Mucosa of descending colon (tissue), 3 donors: ENCODE data around the gene TCL1A. TPM values are rescaled to one million over a fixed set of nuclear protein-coding genes. Genes with fewer than 3 reads are reported as not detected.

ENCODE experiments used
- ATAC-seq: fragments of 200-7000 bp; cut with Tn5 transposase; one replicate; pipeline ENCODE4 v1.9.1; 2020; ENCODE audit warnings: mild to moderate bottlenecking, moderate library complexity
- DNase-seq, 3 donors: peaks; one replicate each; pipeline ENCODE4 v3.0.0-alpha.2; 2020
- H3K36me3 ChIP-seq: fragments of 200-600 bp; one replicate; pipeline ENCODE4 v1.8.0; 2021; ENCODE audit warnings: low read depth, mild to moderate bottlenecking
- H3K4me1 ChIP-seq: fragments of 200-600 bp; one replicate; pipeline ENCODE4 v1.8.0; 2021; ENCODE audit warnings: low read depth, mild to moderate bottlenecking
- H3K4me3 ChIP-seq: fragments of 200-600 bp; one replicate; pipeline ENCODE4 v1.8.0; 2021; ENCODE audit warnings: mild to moderate bottlenecking
- H3K9me3 ChIP-seq: fragments of 200-600 bp; one replicate; pipeline ENCODE4 v1.8.0; 2021; ENCODE audit warnings: mild to moderate bottlenecking
- CTCF ChIP-seq: fragments of 200-600 bp; IDR thresholded peaks from one replicate; pipeline ENCODE4 v1.8.0; 2022; ENCODE audit warnings: antibody characterized with exemption, mild to moderate bottlenecking
- intact Hi-C, 2 donors: fragments of 100-400 bp; cut with DNase I in 1 of 2; cut with micrococcal nuclease in 1 of 2; formaldehyde crosslinking; loops; one replicate each; pipeline versions ENCODE4 v1.11.0 to v1.11.1; 2022; cut with DNase I, micrococcal nuclease
- total RNA-seq, 3 donors: library from RNA; stranded (reverse); fragmentation: NEBNext Ultra II Directional in 2 of 3; extraction: Animal tissue kit (Norgen Biotek cat#: 25700) in 2 of 3; gene quantifications; one replicate each; pipeline versions ENCODE4 v1.2.1 to v1.2.4, GENCODE V29; 2021 to 2023
- donor health status: DM: no; HTN: no; CAD: no; lungs with moderate emphysema.
- donor health status: DM: no; HTN: no; CAD: no.
- donor health status: DM: no; HTN: yes; CAD: no.

Gene TCL1A
- total RNA-seq, 3 donors from 2014 or later = 0.31 TPM; not detected in 2

- intact Hi-C loops = no loop called here
- H3K4me3 ChIP-seq = no peak overlapping the region
- no peaks in the 10 kb centered on the region for H3K36me3 ChIP-seq
- DNase-seq = no peak
- no peak for ATAC-seq
- H3K4me1 ChIP-seq = no peaks in the 10 kb centered on the region
- no peaks in the 10 kb centered on the region for H3K9me3 ChIP-seq
- TF ChIP-seq CTCF = no peak
Measured at GRCh38 chr14:95712398-95712797, 1.5 kb downstream of the TCL1A start.

DNA sequence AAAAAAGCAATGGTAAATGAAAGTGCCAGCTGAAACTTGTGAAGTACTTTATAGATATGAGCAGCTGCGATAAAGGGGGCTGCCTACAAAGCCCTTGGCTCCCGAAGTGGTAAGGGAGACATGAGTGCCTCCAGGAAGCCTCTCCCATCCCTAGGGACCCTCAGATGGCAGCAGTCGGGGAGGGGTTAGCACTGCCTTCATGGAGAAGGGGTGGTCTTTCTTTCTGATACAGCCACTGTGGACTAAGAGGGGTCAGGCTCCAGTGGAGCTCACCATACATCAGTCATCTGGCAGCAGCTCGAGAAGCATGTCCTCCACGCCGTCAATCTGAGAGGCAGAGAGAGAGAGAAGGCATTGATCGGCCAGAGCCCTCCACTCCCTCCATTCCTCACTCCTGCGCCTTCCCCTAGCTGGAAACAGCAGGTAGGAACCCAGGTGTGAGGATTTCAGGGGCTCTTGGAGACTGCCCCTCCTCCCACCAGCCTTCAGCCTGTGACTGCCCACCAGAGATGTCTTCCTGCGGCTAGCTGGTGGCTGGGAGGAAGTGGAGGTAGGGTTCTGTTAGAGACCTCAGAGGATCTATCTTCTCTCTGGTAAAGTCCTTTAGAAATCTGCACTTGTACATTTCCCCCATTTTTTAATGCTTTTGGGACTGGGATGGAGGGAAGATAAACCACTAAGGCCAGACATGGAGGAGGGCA lies 2.3 kb downstream of the TCL1A start:
- no peaks in the 10 kb centered on the region for H3K36me3 ChIP-seq
- intact Hi-C loops = no loop called here

DNA sequence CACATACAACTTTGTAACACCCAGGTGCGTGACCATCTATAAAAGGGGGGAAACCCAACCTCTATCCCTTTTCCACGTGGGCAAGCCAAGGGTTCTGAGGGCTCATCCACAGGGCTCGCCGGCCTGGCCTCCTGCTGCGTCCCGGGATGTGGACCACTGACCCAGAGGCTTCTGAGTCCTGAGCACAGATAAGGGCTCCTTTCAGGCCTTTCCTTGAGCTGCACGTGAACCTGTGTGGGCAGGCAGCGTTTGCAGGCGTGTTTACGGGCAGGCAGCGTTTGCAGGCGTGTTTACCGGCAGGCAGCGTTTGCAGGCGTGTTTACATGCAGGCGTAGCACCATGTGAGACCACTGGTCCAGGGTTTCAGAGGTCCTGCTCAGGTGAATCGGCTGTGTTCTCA lies 3.8 kb downstream of the TCL1A start:
- ATAC-seq = no peak
- H3K36me3 ChIP-seq = no peaks in the 10 kb centered on the region
- no peak for TF ChIP-seq CTCF
- no peaks in the 10 kb centered on the region for H3K4me1 ChIP-seq
- no peak for DNase-seq
- H3K4me3 ChIP-seq = no peak overlapping the region
- intact Hi-C loops = no loop called here
- H3K9me3 ChIP-seq = no peaks in the 10 kb centered on the region

More for the DNA sequence above, 2.3 kb downstream of the TCL1A start:
- no peak for ATAC-seq
- no peaks in the 10 kb centered on the region for H3K9me3 ChIP-seq
- H3K4me3 ChIP-seq = no peak overlapping the region
- no peak for TF ChIP-seq CTCF
- DNase-seq = no peak
- H3K4me1 ChIP-seq = no peaks in the 10 kb centered on the region

GRCh38 chr14:95707327-95707726 lies 6.6 kb downstream of the TCL1A start:
- ATAC-seq (no peak), DNase-seq (no peak)
- TF ChIP-seq CTCF = no peak
- H3K4me1 ChIP-seq = no peaks in the 10 kb centered on the region
- no peak overlapping the region for H3K4me3 ChIP-seq
- no peaks in the 10 kb centered on the region for H3K9me3 ChIP-seq
- intact Hi-C loops = no loop called here
- no peaks in the 10 kb centered on the region for H3K36me3 ChIP-seq

DNA sequence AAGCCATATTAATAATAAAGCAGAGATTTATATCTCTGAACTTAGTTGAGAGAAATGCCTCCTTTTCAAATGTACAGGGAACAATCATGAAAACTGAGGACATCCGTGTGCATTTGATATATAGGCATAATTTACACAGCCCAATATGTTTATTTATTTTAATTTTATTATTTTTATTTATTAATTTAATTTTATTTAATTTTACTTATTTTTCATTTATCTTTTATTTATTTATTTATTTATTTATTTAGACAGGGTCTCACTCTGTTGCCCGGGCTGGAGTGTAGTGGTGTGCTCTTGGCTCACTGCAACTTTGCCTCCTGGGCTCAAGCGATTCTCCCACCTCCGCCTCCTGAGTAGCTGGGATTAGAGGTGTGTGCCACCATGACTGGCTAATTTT lies 8.4 kb downstream of the TCL1A start:
- no peaks in the 10 kb centered on the region for H3K4me1 ChIP-seq
- no peak for TF ChIP-seq CTCF
- ATAC-seq = no peak
- DNase-seq = no peak
- no peak overlapping the region for H3K4me3 ChIP-seq
- H3K36me3 ChIP-seq = no peaks in the 10 kb centered on the region
- intact Hi-C loops = no loop called here
- H3K9me3 ChIP-seq = no peaks in the 10 kb centered on the region

- no peak for ATAC-seq
- Histone ChIP-seq H3K4me1 (no peaks in the 10 kb centered on the region), H3K9me3 (no peaks in the 10 kb centered on the region), H3K36me3 (no peaks in the 10 kb centered on the region), H3K4me3 (no peak overlapping the region)
- TF ChIP-seq CTCF = no peak
- no peak for DNase-seq
- intact Hi-C loops = no loop called here
Measured at GRCh38 chr14:95703805-95704204, 10.1 kb downstream of the TCL1A start.
